Kidney epithelial cell (primary cell): Measurements from ENCODE around the gene ADGRG4. TPM values are rescaled to one million over a fixed set of nuclear protein-coding genes. Genes with fewer than 3 reads are reported as not detected.

ENCODE experiments used
- DNase-seq: peaks from one replicate; pipeline ENCODE4 v3.0.0-alpha.2; 2010; ENCODE audit warnings: low read depth
- H3K27me3 ChIP-seq: 2 replicates; pipeline ENCODE4 v1.6.0; 2011; ENCODE audit warnings: low read length; ENCODE audit not compliant: control insufficient read depth, insufficient read depth
- H3K36me3 ChIP-seq: 2 replicates; pipeline ENCODE4 v1.5.1; 2011; ENCODE audit warnings: low read length; ENCODE audit not compliant: control insufficient read depth, insufficient read depth
- H3K4me3 ChIP-seq: 2 replicates; pipeline ENCODE4 v1.5.1; 2011; ENCODE audit warnings: low read depth, mild to moderate bottlenecking, control low read depth, low read length
- CTCF ChIP-seq: IDR thresholded peaks from 2 replicates; pipeline ENCODE4 v1.5.1; 2011; ENCODE audit warnings: mild to moderate bottlenecking, moderate library complexity, low read length, control low read depth, inconsistent platforms; ENCODE audit not compliant: insufficient read depth, poor library complexity, severe bottlenecking
- total RNA-seq: library from RNA; depleted of rRNA; stranded (reverse); fragments of >200 nt; gene quantifications from 2 replicates; pipeline ENCODE4 v1.2.3, GENCODE V29; 2015

ADGRG4 gene
- total RNA-seq, 1 donor from 2014 or later: not detected

- DNase-seq: no peak
- Histone ChIP-seq H3K27me3 (no peaks in the 10 kb centered on the region), H3K36me3 (no peaks in the 10 kb centered on the region), H3K4me3 (no peak overlapping the region)
- TF ChIP-seq CTCF: no peak
These were observed 96.2 kb downstream of the ADGRG4 start for GRCh38 chrX:136397001-136397400.

GRCh38 chrX:136405126-136405525 is 104.4 kb downstream of the ADGRG4 start:
- TF ChIP-seq CTCF: no peak
- DNase-seq: no peak
- H3K4me3 ChIP-seq: no peak overlapping the region
- no peaks in the 10 kb centered on the region for H3K27me3 ChIP-seq
- H3K36me3 ChIP-seq: no peaks in the 10 kb centered on the region

- no peaks in the 10 kb centered on the region for H3K27me3 ChIP-seq
- H3K4me3 ChIP-seq: no peak overlapping the region
- DNase-seq: no peak
- H3K36me3 ChIP-seq: no peaks in the 10 kb centered on the region
- TF ChIP-seq CTCF: no peak
These were observed 117.0 kb downstream of the ADGRG4 start for GRCh38 chrX:136417806-136418205.

- no peaks in the 10 kb centered on the region for H3K27me3 ChIP-seq
- no peak for TF ChIP-seq CTCF
- H3K36me3 ChIP-seq: no peaks in the 10 kb centered on the region
- no peak for DNase-seq
- H3K4me3 ChIP-seq: no peak overlapping the region
These were observed 120.6 kb downstream of the ADGRG4 start for GRCh38 chrX:136421338-136421737.

GRCh38 chrX:136423724-136424123 is 123.0 kb downstream of the ADGRG4 start:
- Histone ChIP-seq H3K4me3 (no peak overlapping the region), H3K36me3 (no peaks in the 10 kb centered on the region), H3K27me3 (no peaks in the 10 kb centered on the region)
- DNase-seq: no peak
- TF ChIP-seq CTCF: no peak

- no peaks in the 10 kb centered on the region for H3K36me3 ChIP-seq
- no peak overlapping the region for H3K4me3 ChIP-seq
- no peak for TF ChIP-seq CTCF
- DNase-seq: no peak
- no peaks in the 10 kb centered on the region for H3K27me3 ChIP-seq
These were observed 125.2 kb downstream of the ADGRG4 start for GRCh38 chrX:136425996-136426395.
